ENCODE results near the gene RNF151.
"Not testable (repeated sequence)": the region's sequence is repeated elsewhere in the genome, so short reads cannot be mapped to it uniquely, and the experiment has no call there.

RNF151 gene

GRCh38 chr16:2007081-2007836 lies 40.6 kb downstream of the RNF151 start:
- DNase-seq (ENCODE audit: extremely low spot score), result no peak
- ChIA-PET POLR2A (interaction anchor here (0.8 to 2.2 kb wide), 4 partner anchors 9 to 42 kb away, joined by 3 to 12 read pairs (median 4); partner anchors contain the start of gene RPS2), CTCF (interaction anchor here (0.6 kb wide), 1 partner anchor 134 kb away, joined by 3 read pairs; no protein-coding TSS in a partner anchor)
- TF ChIP-seq TARDBP (IDR thresholded peaks at IDR 0.05) (no peak), NFRKB (IDR thresholded peaks at IDR 0.05) (no peak), ELF4 (IDR thresholded peaks at IDR 0.05) (no peak), CTBP1 (IDR thresholded peaks at IDR 0.05; ENCODE audit: borderline replicate concordance) (no peak), BHLHE40 (IDR thresholded peaks at IDR 0.05; ENCODE audit: borderline replicate concordance) (no peak), SUZ12 (IDR thresholded peaks at IDR 0.05) (no peak), LEF1 (IDR thresholded peaks at IDR 0.05; ENCODE audit: borderline replicate concordance) (no peak), ARNT (IDR thresholded peaks at IDR 0.05) (no peak), HDGF (IDR thresholded peaks at IDR 0.05; ENCODE audit: borderline replicate concordance) (no peak), SP1 (IDR thresholded peaks at IDR 0.05) (no peak), FOXM1 (IDR thresholded peaks at IDR 0.05; ENCODE audit: borderline replicate concordance) (no peak), PKNOX1 (IDR thresholded peaks at IDR 0.05) (no peak), FOXK2 (IDR thresholded peaks at IDR 0.05) (no peak), L3MBTL2 (conservative IDR thresholded peaks at IDR 0.05) (no peak), ZNF384 (IDR thresholded peaks at IDR 0.05) (no peak), FOXA1 (IDR thresholded peaks at IDR 0.05) (no peak)

GRCh38 chr16:2008009-2008526 lies 41.4 kb downstream of the RNF151 start:
- ChIA-PET CTCF (interaction anchor here (0.6 kb wide), 1 partner anchor 133 kb away, joined by 3 read pairs; no protein-coding TSS in a partner anchor), POLR2A (interaction anchor here (0.8 to 2.2 kb wide), 8 partner anchors 8 to 244 kb away, joined by 3 to 12 read pairs (median 4); partner anchors contain the start of genes ECI1, RPS2 and TRAF7)
- DNase-seq (ENCODE audit: extremely low spot score), result no peak
- TF ChIP-seq HDGF (IDR thresholded peaks at IDR 0.05; ENCODE audit: borderline replicate concordance) (no peak), FOXK2 (IDR thresholded peaks at IDR 0.05) (no peak), BHLHE40 (IDR thresholded peaks at IDR 0.05; ENCODE audit: borderline replicate concordance) (no peak), ARNT (IDR thresholded peaks at IDR 0.05) (no peak)

GRCh38 chr16:2008631-2009163 lies 42.0 kb downstream of the RNF151 start:
- POLR2A ChIA-PET, result interaction anchor here (0.6 to 2.2 kb wide), 11 partner anchors 8 to 243 kb away, joined by 3 to 12 read pairs (median 3); partner anchors contain the start of genes ECI1, NHERF2, NPW and RPS2
- peak; percentile 97 for TF ChIP-seq L3MBTL2 (conservative IDR thresholded peaks at IDR 0.05)
- no peak for TF ChIP-seq SP1 (IDR thresholded peaks at IDR 0.05)
- DNase-seq (ENCODE audit: extremely low spot score), result no peak
- CTCF ChIA-PET, result interaction anchor here (0.6 kb wide), 1 partner anchor 145 kb away, joined by 4 read pairs; no protein-coding TSS in a partner anchor

- DNase-seq (ENCODE audit: extremely low spot score), result no peak
- ChIA-PET CTCF (interaction anchor here (0.6 kb wide), 1 partner anchor 144 kb away, joined by 4 read pairs; no protein-coding TSS in a partner anchor), POLR2A (interaction anchor here (0.6 to 2.2 kb wide), 8 partner anchors 10 to 242 kb away, joined by 3 to 12 read pairs (median 4); partner anchors contain the start of genes ECI1, NHERF2, NPW and RPS2)
- TF ChIP-seq NFRKB (IDR thresholded peaks at IDR 0.05) (no peak), SP1 (IDR thresholded peaks at IDR 0.05) (no peak), FOXM1 (IDR thresholded peaks at IDR 0.05; ENCODE audit: borderline replicate concordance) (no peak), ARNT (IDR thresholded peaks at IDR 0.05) (no peak), ELF4 (IDR thresholded peaks at IDR 0.05) (no peak), PKNOX1 (IDR thresholded peaks at IDR 0.05) (no peak), ZNF384 (IDR thresholded peaks at IDR 0.05) (no peak), FOXA1 (IDR thresholded peaks at IDR 0.05) (no peak)
These were observed 42.6 kb downstream of the RNF151 start for GRCh38 chr16:2009164-2009711.

- TF ChIP-seq HDGF (IDR thresholded peaks at IDR 0.05; ENCODE audit: borderline replicate concordance) (no peak), L3MBTL2 (conservative IDR thresholded peaks at IDR 0.05) (peak; percentile 78)
- POLR2A ChIA-PET, result interaction anchor here (1.0 to 2.1 kb wide), 2 partner anchors 28 to 145 kb away, joined by 3 to 9 read pairs; partner anchors contain the start of gene TRAF7
- CTCF ChIA-PET, result no interaction called here
- DNase-seq (ENCODE audit: extremely low spot score), result peak; percentile 93
These were observed 43.3 kb downstream of the RNF151 start, which contains the start of gene ZNF598 for GRCh38 chr16:2009791-2010510. ZNF598 (minus strand) TSS chr16:2009821.

- DNase-seq (ENCODE audit: extremely low spot score), result not testable (repeated sequence)
- POLR2A ChIA-PET, result interaction anchor here (1.0 to 1.6 kb wide), 2 partner anchors 142 to 144 kb away, joined by 3 read pairs; partner anchors contain the start of gene TRAF7
These were observed 45.1 kb downstream of the RNF151 start for GRCh38 chr16:2011726-2012125.

More at GRCh38 chr16:2011726-2012125, 45.1 kb downstream of the RNF151 start:
- CTCF ChIA-PET, result not testable (repeated sequence)

Data from HEK293T (cell line).